Body of pancreas (tissue), 4 donors: Measurements from ENCODE around the gene PLEKHA8. TPM values are rescaled to one million over a fixed set of nuclear protein-coding genes. Genes with fewer than 3 reads are reported as not detected.

ENCODE experiments used
- ATAC-seq: fragments of 150-250 bp; one replicate; pipeline ENCODE4 v1.9.1; 2016
- DNase-seq, 4 donors: peaks; one replicate each; pipeline ENCODE4 v3.0.0-alpha.2; 2019
- H3K27ac ChIP-seq, 4 donors: fragments of 200-600 bp; sonication (generic); 1 replicate in 3 of 4; 2 replicates in 1 of 4; pipeline versions ENCODE4 v1.5.1 to v1.6.1; 2016 to 2019; ENCODE audit warnings: mild to moderate bottlenecking in 1 of 4, mixed read lengths in 1 of 4, moderate library complexity in 1 of 4
- H3K27me3 ChIP-seq, 2 donors: fragments of 200-600 bp; sonication (generic); one replicate each; pipeline ENCODE4 v1.6.0; 2016; ENCODE audit warnings: mild to moderate bottlenecking in 1 of 2
- H3K36me3 ChIP-seq, 2 donors: fragments of 200-600 bp; sonication (generic); replicated peaks in 1 of 2; 2 replicates each; pipeline ENCODE4 v1.5.1; 2016; ENCODE audit warnings: low read depth in 2 of 2; ENCODE audit not compliant: insufficient read depth in 1 of 2
- H3K4me1 ChIP-seq: fragments of 200-600 bp; sonication (generic); one replicate; pipeline ENCODE4 v1.6.0; 2016
- H3K4me3 ChIP-seq, 2 donors: fragments of 200-600 bp; sonication (generic); 1 replicate in 1 of 2; 2 replicates in 1 of 2; pipeline ENCODE4 v1.5.1; 2016 to 2019
- H3K9me3 ChIP-seq, 3 donors: fragments of 200-600 bp; sonication (generic); 1 replicate in 2 of 3; 2 replicates in 1 of 3; pipeline ENCODE4 v1.5.1; 2016
- POLR2A ChIP-seq, 3 donors: fragments of 450-650 bp; IDR thresholded peaks; one replicate each; pipeline ENCODE4 v1.6.1; 2016; ENCODE audit warnings: antibody characterized with exemption in 3 of 3, mild to moderate bottlenecking in 2 of 3
- WGBS, 2 donors: methylation state at CpG; one replicate each; pipeline ENCODE4 v1.1.5; 2017; 5-methylcytosine and 5-hydroxymethylcytosine counted together
- intact Hi-C: fragments of 100-400 bp; cut with DNase I; formaldehyde crosslinking; loops from one replicate; pipeline ENCODE4 v1.15.1; 2023
- total RNA-seq, 2 donors: library from RNA; depleted of rRNA; stranded (reverse); fragments of >200 nt; gene quantifications; one replicate each; pipeline ENCODE4 v1.1.0, GENCODE V29; 2016
- TF ChIP-seq, protein P1 (sequence below), 7 experiments: fragments of 450-650 bp in 4 of 7; fragments of 200-600 bp in 3 of 7; sonication (generic) in 3 of 7; IDR thresholded peaks; one replicate each; pipeline ENCODE4 v1.5.1; 2016 to 2019; ENCODE audit warnings: antibody characterized with exemption in 7 of 7

The PLEKHA8 gene, protein sequence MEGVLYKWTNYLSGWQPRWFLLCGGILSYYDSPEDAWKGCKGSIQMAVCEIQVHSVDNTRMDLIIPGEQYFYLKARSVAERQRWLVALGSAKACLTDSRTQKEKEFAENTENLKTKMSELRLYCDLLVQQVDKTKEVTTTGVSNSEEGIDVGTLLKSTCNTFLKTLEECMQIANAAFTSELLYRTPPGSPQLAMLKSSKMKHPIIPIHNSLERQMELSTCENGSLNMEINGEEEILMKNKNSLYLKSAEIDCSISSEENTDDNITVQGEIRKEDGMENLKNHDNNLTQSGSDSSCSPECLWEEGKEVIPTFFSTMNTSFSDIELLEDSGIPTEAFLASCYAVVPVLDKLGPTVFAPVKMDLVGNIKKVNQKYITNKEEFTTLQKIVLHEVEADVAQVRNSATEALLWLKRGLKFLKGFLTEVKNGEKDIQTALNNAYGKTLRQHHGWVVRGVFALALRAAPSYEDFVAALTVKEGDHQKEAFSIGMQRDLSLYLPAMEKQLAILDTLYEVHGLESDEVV
- 1 to 10 TPM; 6.7 to 8.2 TPM for total RNA-seq

DNA sequence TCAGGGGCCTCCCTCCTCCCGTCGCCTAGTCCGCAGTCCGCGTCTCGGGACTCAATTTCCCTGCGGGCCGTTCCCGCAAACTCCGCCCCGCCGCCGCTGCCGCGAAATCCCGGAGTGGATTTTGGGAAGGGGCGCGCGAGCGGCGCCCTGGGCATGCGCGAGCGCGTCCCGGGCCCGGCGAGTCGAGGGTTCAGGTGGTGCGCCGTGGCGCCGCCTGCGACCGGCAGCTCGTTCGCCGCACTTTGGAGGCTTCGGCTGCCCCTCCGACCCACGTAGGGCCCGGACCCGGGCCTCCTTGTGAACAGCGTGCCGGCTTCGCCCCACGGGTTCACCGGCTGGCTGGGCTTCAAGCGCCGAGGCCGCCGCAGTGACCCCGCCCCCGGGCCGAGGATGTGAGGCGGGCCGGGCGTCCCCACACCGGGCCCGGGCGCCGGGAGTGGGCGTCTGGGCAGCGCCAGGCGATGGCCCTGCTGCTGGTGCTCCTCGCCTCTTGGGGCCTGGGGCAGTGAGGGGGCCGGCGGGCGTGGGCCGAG lies at the start of gene PLEKHA8:
PLEKHA8 (plus strand) TSS at position 197 of the 533 bp plus-strand sequence. CDS start 351 bp downstream, outside the sequence.
- no peaks in the 10 kb centered on the region for H3K27me3 ChIP-seq
- H3K36me3 ChIP-seq, result no peaks in the 10 kb centered on the region
- ATAC-seq (peak; percentile 65), DNase-seq (peak; percentile 87 to 89 (median 88))
- TF ChIP-seq POLR2A (IDR thresholded peaks at IDR 0.05), result peak in 1 of 3 donors; percentile 88
- TF ChIP-seq, protein P1, sequence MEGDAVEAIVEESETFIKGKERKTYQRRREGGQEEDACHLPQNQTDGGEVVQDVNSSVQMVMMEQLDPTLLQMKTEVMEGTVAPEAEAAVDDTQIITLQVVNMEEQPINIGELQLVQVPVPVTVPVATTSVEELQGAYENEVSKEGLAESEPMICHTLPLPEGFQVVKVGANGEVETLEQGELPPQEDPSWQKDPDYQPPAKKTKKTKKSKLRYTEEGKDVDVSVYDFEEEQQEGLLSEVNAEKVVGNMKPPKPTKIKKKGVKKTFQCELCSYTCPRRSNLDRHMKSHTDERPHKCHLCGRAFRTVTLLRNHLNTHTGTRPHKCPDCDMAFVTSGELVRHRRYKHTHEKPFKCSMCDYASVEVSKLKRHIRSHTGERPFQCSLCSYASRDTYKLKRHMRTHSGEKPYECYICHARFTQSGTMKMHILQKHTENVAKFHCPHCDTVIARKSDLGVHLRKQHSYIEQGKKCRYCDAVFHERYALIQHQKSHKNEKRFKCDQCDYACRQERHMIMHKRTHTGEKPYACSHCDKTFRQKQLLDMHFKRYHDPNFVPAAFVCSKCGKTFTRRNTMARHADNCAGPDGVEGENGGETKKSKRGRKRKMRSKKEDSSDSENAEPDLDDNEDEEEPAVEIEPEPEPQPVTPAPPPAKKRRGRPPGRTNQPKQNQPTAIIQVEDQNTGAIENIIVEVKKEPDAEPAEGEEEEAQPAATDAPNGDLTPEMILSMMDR (IDR thresholded peaks at IDR 0.05), result no peak
- peaks cover 46% of the 10 kb centered on the region for H3K4me1 ChIP-seq
- WGBS, 2 donors, result 0% methylated on average over 65 of the region's 70 CpGs; no CpG with 5 or more reads in 1 of the 2 donors
- no peaks in the 10 kb centered on the region for H3K9me3 ChIP-seq
- H3K4me3 ChIP-seq, result peak within 1 kb of the TSS; percentile 89 to 93
- intact Hi-C loops, result no loop called here
- H3K27ac ChIP-seq, result peak within 1 kb of the TSS; percentile 87 to 95 (median 91)

DNA sequence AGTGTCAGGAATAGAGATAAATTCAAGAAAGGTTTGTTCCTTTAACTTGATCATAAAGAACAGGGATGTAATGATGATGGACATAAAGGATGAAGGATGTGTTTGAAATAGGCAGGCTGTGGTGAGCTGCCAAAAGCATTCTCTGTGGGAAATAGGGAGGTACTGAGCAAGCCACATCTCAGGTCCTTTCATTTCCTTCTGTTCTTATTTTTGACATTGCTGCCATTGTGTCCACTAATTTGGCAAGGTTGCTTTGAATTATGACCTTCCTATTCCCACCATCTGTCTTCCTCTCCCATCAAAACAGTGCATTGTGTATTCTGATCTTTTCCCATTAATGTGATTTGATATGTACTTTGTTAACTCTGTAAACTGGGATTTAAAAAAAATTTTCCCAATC lies 48.1 kb upstream of the PLEKHA8 start:
- no peak for DNase-seq
- Histone ChIP-seq H3K27ac (no peak overlapping the region), H3K27me3 (no peaks in the 10 kb centered on the region), H3K9me3 (no peaks in the 10 kb centered on the region), H3K36me3 (no peaks in the 10 kb centered on the region), H3K4me3 (no peak overlapping the region), H3K4me1 (peaks cover 23% of the 10 kb centered on the region)
- TF ChIP-seq POLR2A (IDR thresholded peaks at IDR 0.05), result no peak
- TF ChIP-seq, protein P1 (IDR thresholded peaks at IDR 0.05), result no peak
- ATAC-seq, result no peak
- intact Hi-C loops, result no loop called here

DNA sequence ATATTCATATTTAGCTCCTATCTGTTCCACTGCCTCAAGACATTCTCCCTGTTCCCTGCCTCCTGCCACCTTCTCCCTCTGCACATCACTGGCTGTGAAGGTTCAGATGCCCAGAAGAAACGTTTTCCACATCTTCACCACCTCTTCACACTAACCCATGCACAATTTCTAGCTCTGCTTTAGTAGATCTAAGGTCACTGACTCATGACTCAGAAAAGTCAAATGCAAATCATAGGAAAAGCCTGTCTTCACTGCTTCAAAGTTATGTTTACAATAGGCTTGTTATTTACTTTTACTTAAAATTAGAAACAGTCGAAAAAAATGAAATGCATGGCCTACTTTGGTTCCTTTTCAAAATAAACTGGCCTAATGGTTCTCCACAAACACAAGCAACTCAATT lies 41.1 kb upstream of the PLEKHA8 start:
- no peak overlapping the region for H3K4me3 ChIP-seq
- intact Hi-C loops, result no loop called here
- DNase-seq (no peak), ATAC-seq (no peak)
- no peaks in the 10 kb centered on the region for H3K27me3 ChIP-seq
- H3K9me3 ChIP-seq, result no peaks in the 10 kb centered on the region
- peaks cover 26% of the 10 kb centered on the region for H3K4me1 ChIP-seq
- H3K36me3 ChIP-seq, result no peaks in the 10 kb centered on the region
- H3K27ac ChIP-seq, result peak overlapping the region; percentile 80 to 93 (median 92)
- WGBS, 2 donors, result 28% methylated on average over 2 of the region's 2 CpGs
- TF ChIP-seq, protein P1 (IDR thresholded peaks at IDR 0.05), result no peak
- no peak for TF ChIP-seq POLR2A (IDR thresholded peaks at IDR 0.05)

DNA sequence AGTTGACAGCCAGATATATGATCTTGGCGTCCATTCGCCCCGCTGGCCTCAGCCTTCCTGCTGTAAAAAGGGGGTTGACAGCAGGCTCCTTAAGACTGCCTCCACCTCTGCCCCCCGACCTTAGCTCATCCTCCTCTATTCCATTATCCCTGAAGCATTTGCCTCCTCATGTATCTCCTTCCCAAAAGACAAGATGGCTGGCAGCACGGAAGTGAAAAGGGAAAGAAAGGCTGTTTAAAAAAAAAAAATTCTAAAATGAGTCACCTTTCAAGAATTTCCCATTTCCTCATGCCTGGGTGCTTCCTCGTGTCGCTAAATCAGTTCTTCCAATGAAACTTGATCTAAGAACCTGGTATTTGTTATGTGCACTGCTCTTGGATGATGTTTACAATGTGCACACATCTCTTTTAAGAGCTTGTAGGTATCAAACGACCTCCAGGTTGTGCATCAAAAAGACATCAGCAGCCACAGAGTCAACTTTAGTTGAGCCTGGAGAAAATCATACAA lies 40.3 kb upstream of the PLEKHA8 start:
- no peaks in the 10 kb centered on the region for H3K27me3 ChIP-seq
- H3K4me1 ChIP-seq, result peaks cover 26% of the 10 kb centered on the region
- TF ChIP-seq POLR2A (IDR thresholded peaks at IDR 0.05), result peak in 2 of 3 donors; percentile 41 to 60
- TF ChIP-seq, protein P1 (IDR thresholded peaks at IDR 0.05), result no peak
- intact Hi-C loops, result no loop called here
- WGBS, 2 donors, result 57 to 60% methylated on average over 8 of the region's 8 CpGs
- DNase-seq (peak; percentile 17 to 48 (median 32)), ATAC-seq (peak; percentile 62)
- H3K4me3 ChIP-seq, result no peak overlapping the region
- no peaks in the 10 kb centered on the region for H3K9me3 ChIP-seq
- no peaks in the 10 kb centered on the region for H3K36me3 ChIP-seq
- peak overlapping the region; percentile 88 to 93 (median 92) for H3K27ac ChIP-seq
